ENCODE results near the gene TNFRSF9.

The TNFRSF9 gene

GRCh38 chr1:7915826-7916500 is 24.7 kb downstream of the TNFRSF9 start:
- no peak for DNase-seq

- DNase-seq: no peak
These were observed 27.7 kb downstream of the TNFRSF9 start for GRCh38 chr1:7912743-7913557.

GRCh38 chr1:7912145-7912544 is 28.5 kb downstream of the TNFRSF9 start:
- DNase-seq: no peak

DNA sequence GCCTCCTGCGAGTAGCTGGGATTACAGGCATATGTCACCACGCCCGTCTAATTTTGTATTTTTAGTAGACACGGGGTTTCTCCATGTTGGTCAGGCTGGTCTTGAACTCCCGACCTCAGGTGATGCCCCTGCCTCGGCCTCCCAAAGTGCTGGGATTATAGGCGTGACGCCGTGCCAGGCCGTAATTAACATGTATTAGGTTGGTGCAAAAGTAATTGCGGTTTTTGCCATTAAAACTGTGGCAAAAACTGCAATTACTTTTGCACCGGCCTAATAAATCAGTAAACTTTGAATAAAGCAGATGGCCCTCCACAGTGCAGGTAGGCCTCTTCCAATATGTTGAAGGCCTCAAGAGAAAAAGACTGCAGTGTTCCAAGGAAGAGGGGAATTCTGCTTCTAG is 35.4 kb downstream of the TNFRSF9 start:
- DNase-seq: no peak

DNA sequence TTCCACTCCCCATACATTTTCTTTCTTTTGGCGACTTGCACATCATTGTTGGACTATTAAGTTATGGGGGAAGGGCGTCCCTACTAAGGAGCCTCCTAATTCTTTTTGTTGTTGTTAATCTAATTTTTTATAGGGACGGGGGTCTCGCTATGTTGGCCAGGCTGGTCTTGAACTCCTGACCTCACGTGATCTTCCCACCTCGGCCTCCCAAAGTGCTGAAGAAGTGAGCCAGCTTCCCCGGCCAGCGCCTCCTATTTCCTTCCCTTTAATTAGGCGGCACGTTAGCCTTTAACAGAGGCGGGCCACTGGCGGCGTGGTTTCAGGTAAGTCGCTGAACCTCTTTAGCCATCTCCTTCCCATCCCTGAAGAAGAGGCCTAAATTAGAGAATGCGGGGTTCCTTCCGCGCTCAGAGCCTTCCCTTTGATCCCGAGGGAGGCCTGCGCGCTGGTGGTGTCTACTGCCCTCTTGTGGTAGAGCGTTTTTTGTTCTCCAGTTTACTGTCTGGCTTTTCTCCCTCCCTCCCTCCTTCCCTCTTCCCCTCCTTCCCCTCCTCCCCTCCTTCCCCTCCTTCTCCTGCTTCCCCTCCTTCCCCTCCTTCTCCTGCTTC is 38.1 kb downstream of the TNFRSF9 start:
- peak; percentile 37 for DNase-seq

- DNase-seq: peak; percentile 58
These were observed 40.9 kb downstream of the TNFRSF9 start for GRCh38 chr1:7899741-7900140.

GRCh38 chr1:7898962-7899361 is 41.7 kb downstream of the TNFRSF9 start:
- DNase-seq: no peak

- DNase-seq: no peak
These were observed 43.6 kb downstream of the TNFRSF9 start for GRCh38 chr1:7896994-7897393.

- no peak for DNase-seq
These were observed 47.0 kb downstream of the TNFRSF9 start for GRCh38 chr1:7893529-7894180.

GRCh38 chr1:7891804-7892203 is 48.8 kb downstream of the TNFRSF9 start:
- no peak for DNase-seq

- no peak for DNase-seq
These were observed 49.8 kb downstream of the TNFRSF9 start for GRCh38 chr1:7890853-7891252.

- DNase-seq: no peak
These were observed 52.2 kb downstream of the TNFRSF9 start for GRCh38 chr1:7888248-7889081.

DNA sequence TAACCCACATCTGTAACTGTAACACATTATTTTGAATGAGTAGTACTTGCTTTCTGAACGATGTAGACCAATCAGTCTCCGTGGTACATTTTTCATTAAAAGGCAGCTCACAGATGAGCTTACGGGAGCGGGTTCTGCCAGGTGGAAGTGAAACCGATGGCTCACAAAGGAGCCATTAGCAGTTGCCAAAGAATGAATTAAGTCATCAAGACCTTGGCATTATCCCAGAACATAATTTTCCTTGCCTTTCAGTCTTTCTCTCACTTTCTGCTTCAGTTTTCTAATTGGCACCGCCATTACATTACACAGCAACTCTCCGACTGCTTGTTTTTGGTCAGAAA is 54.3 kb downstream of the TNFRSF9 start:
- DNase-seq: no peak

DNA sequence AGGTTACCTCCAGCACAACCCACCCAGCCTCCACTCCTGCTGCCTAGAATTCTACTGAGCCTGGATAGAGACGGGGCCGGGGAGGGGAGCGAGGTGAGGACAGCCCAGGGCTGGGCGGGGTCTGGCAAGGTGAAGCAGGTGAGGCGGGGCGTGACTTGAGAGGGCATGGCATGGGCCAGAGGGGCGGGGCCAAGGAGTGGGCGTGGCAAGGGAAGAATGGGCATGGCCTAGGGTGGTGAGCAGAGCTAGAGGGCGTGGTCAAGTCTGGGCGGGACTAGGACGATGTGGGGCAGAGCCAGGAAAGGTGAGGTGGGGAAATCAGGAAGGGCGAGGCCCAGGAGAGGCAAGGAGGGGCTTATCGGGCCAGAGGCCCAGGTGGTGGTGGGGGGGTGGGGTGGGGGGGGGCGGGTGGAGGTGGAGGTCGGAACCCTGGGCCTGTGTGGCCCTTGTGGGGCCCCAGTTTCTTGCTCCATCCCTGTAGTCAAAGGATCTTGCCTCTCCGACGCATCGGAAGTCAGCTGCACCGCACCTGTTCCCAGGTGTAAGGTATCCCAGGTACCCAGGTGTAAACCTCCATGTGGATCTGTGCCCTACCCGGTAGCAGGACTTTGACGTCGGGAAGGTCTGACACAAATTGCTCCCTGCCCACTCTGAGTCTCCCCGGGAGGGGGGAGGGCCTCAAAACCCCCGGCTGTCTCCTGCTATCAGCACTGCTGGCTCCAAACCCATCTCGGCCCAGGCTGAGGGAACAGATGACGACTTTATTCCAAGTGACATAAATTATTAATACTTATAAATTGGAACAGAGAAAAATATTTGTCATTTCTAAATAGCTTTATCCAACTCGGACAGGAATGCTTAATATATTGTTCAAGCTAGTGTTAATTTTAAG is 54.9 kb downstream of the TNFRSF9 start:
- no peak for DNase-seq

GRCh38 chr1:7884757-7885156 is 55.9 kb downstream of the TNFRSF9 start:
- DNase-seq: no peak

GRCh38 chr1:7879228-7879627 is 61.4 kb downstream of the TNFRSF9 start:
- no peak for DNase-seq

- no peak for DNase-seq
These were observed 62.6 kb downstream of the TNFRSF9 start for GRCh38 chr1:7878027-7878426.

GRCh38 chr1:7873801-7874795 is 66.5 kb downstream of the TNFRSF9 start:
- DNase-seq: no peak

DNA sequence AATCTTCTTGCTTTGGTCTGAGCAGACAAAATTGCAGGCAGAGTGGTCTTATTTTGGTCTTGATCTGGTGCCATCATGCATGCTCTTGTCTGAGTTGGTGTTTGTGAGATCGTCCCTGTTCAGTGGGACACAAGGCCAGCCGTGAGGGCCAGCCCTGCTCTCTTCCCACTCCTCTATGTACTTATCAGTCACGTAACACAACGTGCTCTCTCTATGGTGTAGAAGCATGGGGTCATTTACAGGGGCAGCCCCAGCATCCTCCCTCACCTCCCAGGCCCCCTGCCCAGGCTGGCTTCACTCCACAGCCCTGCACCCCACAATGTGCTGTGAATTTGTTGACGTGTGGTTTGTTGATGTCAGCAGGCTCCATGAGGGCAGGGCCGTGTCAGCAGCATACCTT is 69.5 kb downstream of the TNFRSF9 start:
- no peak for DNase-seq
